ENCODE results near the gene NTNG1.

NTNG1 gene

GRCh38 chr1:107477233-107477632, 336.4 kb downstream of the NTNG1 start:
- Histone ChIP-seq H3K9me3 (no peaks in the 10 kb centered on the region), H3K27me3 (no peaks in the 10 kb centered on the region), H3K4me1 (peaks cover 16% of the 10 kb centered on the region), H3K4me3 (ENCODE audit: low read depth, low read length) (no peak overlapping the region), H3K36me3 (no peaks in the 10 kb centered on the region)
- DNase-seq = peak; percentile 31
- TF ChIP-seq CTCF (IDR thresholded peaks at IDR 0.05; ENCODE audit: low read depth, low read length) = peak; percentile 63

- peaks cover 19% of the 10 kb centered on the region for H3K4me1 ChIP-seq
- H3K36me3 ChIP-seq = no peaks in the 10 kb centered on the region
- H3K9me3 ChIP-seq = no peaks in the 10 kb centered on the region
- TF ChIP-seq CTCF (IDR thresholded peaks at IDR 0.05; ENCODE audit: low read depth, low read length) = no peak
- peak overlapping the region; percentile 54 for H3K4me3 ChIP-seq (ENCODE audit: low read depth, low read length)
- peak; percentile 32 for DNase-seq
- H3K27me3 ChIP-seq = no peaks in the 10 kb centered on the region
Measured at GRCh38 chr1:107479865-107480350, 339.1 kb downstream of the NTNG1 start.

GRCh38 chr1:107480548-107481415, 339.9 kb downstream of the NTNG1 start:
- DNase-seq = peak; percentile 68
- no peaks in the 10 kb centered on the region for H3K27me3 ChIP-seq
- H3K4me1 ChIP-seq = peaks cover 19% of the 10 kb centered on the region
- no peaks in the 10 kb centered on the region for H3K36me3 ChIP-seq
- H3K4me3 ChIP-seq (ENCODE audit: low read depth, low read length) = peak overlapping the region; percentile 54
- peak; percentile 39 for TF ChIP-seq CTCF (IDR thresholded peaks at IDR 0.05; ENCODE audit: low read depth, low read length)
- H3K9me3 ChIP-seq = no peaks in the 10 kb centered on the region

GRCh38 chr1:107481756-107482384, 341.0 kb downstream of the NTNG1 start:
- DNase-seq = no peak
- peaks cover 19% of the 10 kb centered on the region for H3K4me1 ChIP-seq
- H3K36me3 ChIP-seq = no peaks in the 10 kb centered on the region
- H3K9me3 ChIP-seq = no peaks in the 10 kb centered on the region
- H3K4me3 ChIP-seq (ENCODE audit: low read depth, low read length) = no peak overlapping the region
- no peak for TF ChIP-seq CTCF (IDR thresholded peaks at IDR 0.05; ENCODE audit: low read depth, low read length)
- no peaks in the 10 kb centered on the region for H3K27me3 ChIP-seq

- H3K9me3 ChIP-seq = no peaks in the 10 kb centered on the region
- no peaks in the 10 kb centered on the region for H3K36me3 ChIP-seq
- peaks cover 19% of the 10 kb centered on the region for H3K4me1 ChIP-seq
- H3K4me3 ChIP-seq (ENCODE audit: low read depth, low read length) = no peak overlapping the region
- no peak for TF ChIP-seq CTCF (IDR thresholded peaks at IDR 0.05; ENCODE audit: low read depth, low read length)
- H3K27me3 ChIP-seq = no peaks in the 10 kb centered on the region
- no peak for DNase-seq
Measured at GRCh38 chr1:107483949-107484348, 343.1 kb downstream of the NTNG1 start.

- no peak for TF ChIP-seq CTCF (IDR thresholded peaks at IDR 0.05; ENCODE audit: low read depth, low read length)
- H3K9me3 ChIP-seq = no peaks in the 10 kb centered on the region
- no peaks in the 10 kb centered on the region for H3K36me3 ChIP-seq
- no peaks in the 10 kb centered on the region for H3K27me3 ChIP-seq
- H3K4me3 ChIP-seq (ENCODE audit: low read depth, low read length) = no peak overlapping the region
- no peak for DNase-seq
- H3K4me1 ChIP-seq = peaks cover 5% of the 10 kb centered on the region
Measured at GRCh38 chr1:107486349-107486748, 345.5 kb downstream of the NTNG1 start.
